PC-9 (cell line): ENCODE measurements around the gene MPP2.

ENCODE experiments used
- CTCF ChIP-seq: fragments of 200-600 bp; sonication (generic); conservative IDR thresholded peaks from 2 replicates; pipeline ENCODE4 v1.6.1; 2017; ENCODE audit warnings: mixed run types, antibody characterized with exemption, mild to moderate bottlenecking, moderate library complexity
- EZH2 ChIP-seq: fragments of 200-600 bp; sonication (generic); IDR thresholded peaks from 2 replicates; pipeline ENCODE4 v1.8.0; 2017; ENCODE audit warnings: antibody characterized with exemption, low read depth

DNA sequence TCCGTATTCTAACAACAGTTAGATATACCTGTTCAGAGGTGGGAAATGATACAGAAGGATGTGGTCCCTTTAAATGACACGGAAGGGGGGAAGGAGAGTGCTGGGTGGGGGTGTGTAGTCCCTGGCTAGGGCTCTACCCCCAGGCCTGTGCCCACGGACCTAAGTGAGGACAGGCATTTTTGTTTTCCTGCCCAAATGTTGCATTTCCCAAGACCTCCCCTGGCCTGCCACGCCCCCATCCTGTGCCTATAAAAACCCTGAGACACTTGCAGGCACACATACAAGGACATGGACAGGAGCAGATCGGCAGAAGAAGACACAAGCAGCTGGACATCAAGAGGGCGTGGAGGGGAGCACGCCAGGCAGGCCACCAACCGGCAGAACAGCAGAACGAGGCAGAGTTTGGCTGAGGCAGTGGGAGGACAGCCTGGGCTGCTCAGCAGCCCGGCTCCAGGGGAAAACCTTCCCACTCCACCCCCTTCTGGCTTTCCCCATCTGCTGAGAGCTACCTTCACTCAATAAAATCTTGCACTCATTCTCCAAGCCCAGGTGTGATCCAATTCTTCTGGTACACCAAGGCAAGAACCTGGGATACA is 13.3 kb upstream of the MPP2 start:
- TF ChIP-seq CTCF (no peak), EZH2 (no peak)
